Testis (tissue), 2 donors: Measurements from ENCODE around the gene BEND7.

ENCODE experiments used
- CTCF ChIP-seq, 3 experiments: fragments of 450-650 bp in 2 of 3; fragments of 200-600 bp in 1 of 3; sonication (generic) in 1 of 3; IDR thresholded peaks; one replicate each; pipeline ENCODE4 v1.5.1; 2016 to 2019; ENCODE audit warnings: antibody characterized with exemption in 3 of 3, mild to moderate bottlenecking in 2 of 3, moderate library complexity in 1 of 3
- POLR2A ChIP-seq: fragments of 450-650 bp; IDR thresholded peaks from one replicate; pipeline ENCODE4 v1.6.1; 2017; ENCODE audit warnings: antibody characterized with exemption, mild to moderate bottlenecking, moderate library complexity

DNA sequence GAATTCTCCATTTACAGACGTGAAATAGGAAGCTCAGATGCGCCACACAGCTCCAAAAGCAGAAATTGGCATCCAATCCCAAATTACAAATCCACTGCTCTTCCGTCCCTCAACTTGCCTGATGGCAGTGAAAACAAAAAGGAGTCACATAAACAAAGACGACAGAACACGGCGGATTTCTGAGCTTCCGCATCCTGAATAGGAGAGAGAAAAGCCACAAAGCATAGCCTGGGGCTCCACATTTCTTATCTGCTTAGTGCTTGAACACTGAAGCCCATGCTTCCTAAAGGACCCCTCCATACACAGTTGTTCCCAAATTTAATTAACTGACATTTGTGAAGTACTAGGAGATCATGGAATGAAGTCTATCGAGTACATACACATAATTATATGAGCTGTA, 32.6 kb downstream of the BEND7 start:
- TF ChIP-seq CTCF (IDR thresholded peaks at IDR 0.05), result no peak
- no peak for TF ChIP-seq POLR2A
